ENCODE measurements around the gene TRAPPC2L. TPM values are rescaled to one million over a fixed set of nuclear protein-coding genes. Genes with fewer than 3 reads are reported as not detected.
A peak's percentile ranks its signal among the peaks of the same experiment; 100 is the strongest.

Gene TRAPPC2L
- total and polyA plus RNA-seq, 2 of the 13 experiments (the other 11 are each of a cell fraction or from before 2014, with no cell fraction given): 96.3 to 107 TPM

DNA sequence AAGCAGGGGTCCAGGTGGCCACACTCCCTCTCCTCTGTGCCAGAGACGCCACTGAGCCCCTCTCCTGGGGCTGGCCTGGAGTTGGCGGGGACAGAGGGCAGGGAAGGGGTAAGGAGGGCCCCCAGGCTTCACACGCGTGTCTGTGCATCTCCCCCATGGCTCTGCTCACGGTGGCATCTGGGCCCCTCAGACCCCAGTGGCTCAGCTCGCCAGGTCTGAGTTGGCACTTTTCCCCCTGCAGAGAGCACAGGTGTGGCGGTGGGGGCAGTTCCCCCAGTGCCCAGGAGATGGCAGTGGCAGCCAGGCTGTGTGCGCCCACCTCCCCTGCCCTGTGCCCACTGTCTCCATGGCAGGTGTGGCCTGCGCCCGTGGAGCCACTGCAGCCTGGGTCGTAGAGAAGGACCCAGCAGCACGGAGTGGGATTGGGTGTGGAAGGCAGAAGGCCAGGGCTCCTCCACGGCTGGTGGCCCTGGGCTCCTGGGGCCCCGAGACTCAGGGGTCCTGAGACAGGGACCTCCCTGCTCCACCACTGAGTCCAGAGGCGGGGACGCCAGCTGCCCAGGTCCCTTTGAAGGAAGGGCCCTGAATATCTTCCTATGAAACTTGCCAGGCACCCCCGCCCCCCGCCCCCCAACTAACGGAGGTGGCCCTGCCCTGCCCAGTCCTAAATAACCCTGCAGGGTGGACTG is 40.9 kb upstream of the TRAPPC2L start (continued):
- no peak for TF ChIP-seq ZNF446 (CRISPR knock-in tag; IDR thresholded peaks at IDR 0.05)
- no peak for TF ChIP-seq SKIL (CRISPR knock-in tag; IDR thresholded peaks at IDR 0.05; ENCODE audit: borderline replicate concordance)
- peak; percentile 12; the same call in 1 of the 2 replicates for TF ChIP-seq SPEN (CRISPR knock-in tag; IDR thresholded peaks at IDR 0.05; ENCODE audit: low read depth)
- TF ChIP-seq, protein P1, sequence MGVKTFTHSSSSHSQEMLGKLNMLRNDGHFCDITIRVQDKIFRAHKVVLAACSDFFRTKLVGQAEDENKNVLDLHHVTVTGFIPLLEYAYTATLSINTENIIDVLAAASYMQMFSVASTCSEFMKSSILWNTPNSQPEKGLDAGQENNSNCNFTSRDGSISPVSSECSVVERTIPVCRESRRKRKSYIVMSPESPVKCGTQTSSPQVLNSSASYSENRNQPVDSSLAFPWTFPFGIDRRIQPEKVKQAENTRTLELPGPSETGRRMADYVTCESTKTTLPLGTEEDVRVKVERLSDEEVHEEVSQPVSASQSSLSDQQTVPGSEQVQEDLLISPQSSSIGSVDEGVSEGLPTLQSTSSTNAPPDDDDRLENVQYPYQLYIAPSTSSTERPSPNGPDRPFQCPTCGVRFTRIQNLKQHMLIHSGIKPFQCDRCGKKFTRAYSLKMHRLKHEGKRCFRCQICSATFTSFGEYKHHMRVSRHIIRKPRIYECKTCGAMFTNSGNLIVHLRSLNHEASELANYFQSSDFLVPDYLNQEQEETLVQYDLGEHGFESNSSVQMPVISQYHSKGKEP (CRISPR knock-in tag; IDR thresholded peaks at IDR 0.05): no peak
- TF ChIP-seq NRL (CRISPR knock-in tag; IDR thresholded peaks at IDR 0.05; ENCODE audit: borderline replicate concordance): peak; percentile 67; the same call in 1 of the 2 replicates
- TF ChIP-seq ZBTB34 (CRISPR knock-in tag; IDR thresholded peaks at IDR 0.05): peak; percentile 51; the same call in 1 of the 2 replicates
- TF ChIP-seq, protein P2, sequence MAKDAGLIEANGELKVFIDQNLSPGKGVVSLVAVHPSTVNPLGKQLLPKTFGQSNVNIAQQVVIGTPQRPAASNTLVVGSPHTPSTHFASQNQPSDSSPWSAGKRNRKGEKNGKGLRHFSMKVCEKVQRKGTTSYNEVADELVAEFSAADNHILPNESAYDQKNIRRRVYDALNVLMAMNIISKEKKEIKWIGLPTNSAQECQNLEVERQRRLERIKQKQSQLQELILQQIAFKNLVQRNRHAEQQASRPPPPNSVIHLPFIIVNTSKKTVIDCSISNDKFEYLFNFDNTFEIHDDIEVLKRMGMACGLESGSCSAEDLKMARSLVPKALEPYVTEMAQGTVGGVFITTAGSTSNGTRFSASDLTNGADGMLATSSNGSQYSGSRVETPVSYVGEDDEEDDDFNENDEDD (CRISPR knock-in tag; IDR thresholded peaks at IDR 0.05; ENCODE audit: borderline replicate concordance): no peak
- no peak for TF ChIP-seq TGIF2 (CRISPR knock-in tag; IDR thresholded peaks at IDR 0.05)
- no peak for TF ChIP-seq ZNF30 (CRISPR knock-in tag; IDR thresholded peaks at IDR 0.05)
- TF ChIP-seq, protein P3, sequence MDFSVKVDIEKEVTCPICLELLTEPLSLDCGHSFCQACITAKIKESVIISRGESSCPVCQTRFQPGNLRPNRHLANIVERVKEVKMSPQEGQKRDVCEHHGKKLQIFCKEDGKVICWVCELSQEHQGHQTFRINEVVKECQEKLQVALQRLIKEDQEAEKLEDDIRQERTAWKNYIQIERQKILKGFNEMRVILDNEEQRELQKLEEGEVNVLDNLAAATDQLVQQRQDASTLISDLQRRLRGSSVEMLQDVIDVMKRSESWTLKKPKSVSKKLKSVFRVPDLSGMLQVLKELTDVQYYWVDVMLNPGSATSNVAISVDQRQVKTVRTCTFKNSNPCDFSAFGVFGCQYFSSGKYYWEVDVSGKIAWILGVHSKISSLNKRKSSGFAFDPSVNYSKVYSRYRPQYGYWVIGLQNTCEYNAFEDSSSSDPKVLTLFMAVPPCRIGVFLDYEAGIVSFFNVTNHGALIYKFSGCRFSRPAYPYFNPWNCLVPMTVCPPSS (IDR thresholded peaks at IDR 0.05): no peak
- no peak for TF ChIP-seq RAD51 (IDR thresholded peaks at IDR 0.05; ENCODE audit: borderline replicate concordance)
- no peak for TF ChIP-seq SNAPC2 (CRISPR knock-in tag; IDR thresholded peaks at IDR 0.05)
- TF ChIP-seq NR3C1 (CRISPR knock-in tag; IDR thresholded peaks at IDR 0.05): no peak
- TF ChIP-seq, protein P4, sequence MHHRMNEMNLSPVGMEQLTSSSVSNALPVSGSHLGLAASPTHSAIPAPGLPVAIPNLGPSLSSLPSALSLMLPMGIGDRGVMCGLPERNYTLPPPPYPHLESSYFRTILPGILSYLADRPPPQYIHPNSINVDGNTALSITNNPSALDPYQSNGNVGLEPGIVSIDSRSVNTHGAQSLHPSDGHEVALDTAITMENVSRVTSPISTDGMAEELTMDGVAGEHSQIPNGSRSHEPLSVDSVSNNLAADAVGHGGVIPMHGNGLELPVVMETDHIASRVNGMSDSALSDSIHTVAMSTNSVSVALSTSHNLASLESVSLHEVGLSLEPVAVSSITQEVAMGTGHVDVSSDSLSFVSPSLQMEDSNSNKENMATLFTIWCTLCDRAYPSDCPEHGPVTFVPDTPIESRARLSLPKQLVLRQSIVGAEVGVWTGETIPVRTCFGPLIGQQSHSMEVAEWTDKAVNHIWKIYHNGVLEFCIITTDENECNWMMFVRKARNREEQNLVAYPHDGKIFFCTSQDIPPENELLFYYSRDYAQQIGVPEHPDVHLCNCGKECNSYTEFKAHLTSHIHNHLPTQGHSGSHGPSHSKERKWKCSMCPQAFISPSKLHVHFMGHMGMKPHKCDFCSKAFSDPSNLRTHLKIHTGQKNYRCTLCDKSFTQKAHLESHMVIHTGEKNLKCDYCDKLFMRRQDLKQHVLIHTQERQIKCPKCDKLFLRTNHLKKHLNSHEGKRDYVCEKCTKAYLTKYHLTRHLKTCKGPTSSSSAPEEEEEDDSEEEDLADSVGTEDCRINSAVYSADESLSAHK (CRISPR knock-in tag; IDR thresholded peaks at IDR 0.05; ENCODE audit: borderline replicate concordance): no peak
- TF ChIP-seq DBP (CRISPR knock-in tag; IDR thresholded peaks at IDR 0.05; ENCODE audit: not compliant biosample characterization): no peak

Data from HepG2 (cell line).